OCI-LY7 (cell line): ENCODE results near the gene TIGD6.

ENCODE experiments used
- EZH2phosphoT487 ChIP-seq: fragments of 200-600 bp; sonication (generic); IDR thresholded peaks from 2 replicates; pipeline ENCODE4 v1.6.1; 2018; ENCODE audit warnings: low read depth, borderline replicate concordance, mild to moderate bottlenecking, mixed run types, antibody characterized with exemption, low read length, moderate library complexity, mixed read lengths
- TF ChIP-seq, protein P1 (sequence below): fragments of 200-600 bp; sonication (generic); conservative IDR thresholded peaks from 2 replicates; pipeline ENCODE4 v1.5.1; 2014; ENCODE audit warnings: mild to moderate bottlenecking, antibody characterized with exemption, low read length, moderate library complexity, mixed read lengths

DNA sequence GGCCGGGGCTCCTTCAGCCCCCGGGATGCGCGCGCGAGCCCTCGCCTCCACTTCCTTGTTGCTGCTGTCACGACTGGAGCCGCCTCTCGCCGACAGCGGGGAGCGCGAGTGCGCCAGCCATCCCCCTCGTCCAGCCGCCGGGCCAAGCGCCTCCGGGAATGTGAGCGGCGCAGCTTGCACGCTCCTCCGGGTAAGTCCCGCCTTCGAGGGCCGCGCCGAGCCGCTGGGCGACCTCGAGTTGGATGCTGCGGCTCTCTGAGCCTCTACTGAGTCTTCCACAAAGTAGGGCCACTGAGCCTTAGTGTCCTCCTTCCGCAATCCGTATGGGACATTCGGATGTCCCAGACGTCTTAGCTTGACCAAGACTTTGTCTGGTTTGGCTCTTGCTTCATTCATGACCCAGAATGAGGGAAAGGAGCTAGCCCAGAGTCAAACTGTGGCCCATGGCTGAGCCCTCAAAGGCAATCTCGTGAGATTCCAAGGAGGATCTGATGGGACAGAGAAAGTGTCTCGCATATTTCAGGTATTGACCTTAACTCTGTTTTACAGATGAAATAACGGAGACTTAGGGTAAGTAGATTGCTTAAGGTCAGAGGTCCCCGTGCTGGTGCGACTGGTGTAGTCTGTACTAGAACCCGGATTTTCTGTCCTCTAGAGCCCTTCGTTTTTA is 671 bp upstream of the TIGD6 start:
- TF ChIP-seq, protein P1, sequence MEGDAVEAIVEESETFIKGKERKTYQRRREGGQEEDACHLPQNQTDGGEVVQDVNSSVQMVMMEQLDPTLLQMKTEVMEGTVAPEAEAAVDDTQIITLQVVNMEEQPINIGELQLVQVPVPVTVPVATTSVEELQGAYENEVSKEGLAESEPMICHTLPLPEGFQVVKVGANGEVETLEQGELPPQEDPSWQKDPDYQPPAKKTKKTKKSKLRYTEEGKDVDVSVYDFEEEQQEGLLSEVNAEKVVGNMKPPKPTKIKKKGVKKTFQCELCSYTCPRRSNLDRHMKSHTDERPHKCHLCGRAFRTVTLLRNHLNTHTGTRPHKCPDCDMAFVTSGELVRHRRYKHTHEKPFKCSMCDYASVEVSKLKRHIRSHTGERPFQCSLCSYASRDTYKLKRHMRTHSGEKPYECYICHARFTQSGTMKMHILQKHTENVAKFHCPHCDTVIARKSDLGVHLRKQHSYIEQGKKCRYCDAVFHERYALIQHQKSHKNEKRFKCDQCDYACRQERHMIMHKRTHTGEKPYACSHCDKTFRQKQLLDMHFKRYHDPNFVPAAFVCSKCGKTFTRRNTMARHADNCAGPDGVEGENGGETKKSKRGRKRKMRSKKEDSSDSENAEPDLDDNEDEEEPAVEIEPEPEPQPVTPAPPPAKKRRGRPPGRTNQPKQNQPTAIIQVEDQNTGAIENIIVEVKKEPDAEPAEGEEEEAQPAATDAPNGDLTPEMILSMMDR, result no peak
- TF ChIP-seq EZH2phosphoT487, result no peak
